Activated naive CD4-positive, alpha-beta T cell treated with anti-CD3 and anti-CD28 coated beads for 36 hours (primary cell): ENCODE data around the gene NEK9. TPM values are rescaled to one million over a fixed set of nuclear protein-coding genes. Genes with fewer than 3 reads are reported as not detected.

Source experiments
- CTCF ChIA-PET: fragments of 350-600 bp; sonication (Branson Sonifier 250); formaldehyde crosslinking; loops from one replicate; lab custom pipeline; 2021; ENCODE audit warnings: antibody characterized with exemption; lab: Charles Lee
- DNase-seq: peaks from one replicate; pipeline ENCODE4 v3.0.0-alpha.2; 2020
- H3K27ac Mint-ChIP-seq: one replicate; pipeline ENCODE4 v1.8.0; 2021; ENCODE audit warnings: mild to moderate bottlenecking, mixed read lengths
- H3K27me3 Mint-ChIP-seq: one replicate; pipeline ENCODE4 v1.8.0; 2021; ENCODE audit warnings: low read depth, mixed read lengths
- H3K36me3 Mint-ChIP-seq: one replicate; pipeline ENCODE4 v1.8.0; 2021; ENCODE audit warnings: low read depth, mixed read lengths
- H3K4me1 Mint-ChIP-seq: one replicate; pipeline ENCODE4 v1.8.0; 2021; ENCODE audit warnings: low read depth, mixed read lengths
- H3K4me3 Mint-ChIP-seq: one replicate; pipeline ENCODE4 v1.8.0; 2021; ENCODE audit warnings: mild to moderate bottlenecking, moderate library complexity, mixed read lengths
- H3K9me3 Mint-ChIP-seq: one replicate; pipeline ENCODE4 v1.8.0; 2021; ENCODE audit warnings: mixed read lengths
- intact Hi-C: fragments of 100-400 bp; cut with micrococcal nuclease; formaldehyde crosslinking; loops from one replicate; pipeline ENCODE4 v1.15.1; 2023
- total RNA-seq, 2 experiments: library from RNA; stranded (reverse); gene quantifications; one replicate each; pipeline ENCODE4 v1.2.3, GENCODE V29; 2021

Gene NEK9
- total RNA-seq, result 10 to 100 TPM; 53.5 to 55.6 TPM

DNA sequence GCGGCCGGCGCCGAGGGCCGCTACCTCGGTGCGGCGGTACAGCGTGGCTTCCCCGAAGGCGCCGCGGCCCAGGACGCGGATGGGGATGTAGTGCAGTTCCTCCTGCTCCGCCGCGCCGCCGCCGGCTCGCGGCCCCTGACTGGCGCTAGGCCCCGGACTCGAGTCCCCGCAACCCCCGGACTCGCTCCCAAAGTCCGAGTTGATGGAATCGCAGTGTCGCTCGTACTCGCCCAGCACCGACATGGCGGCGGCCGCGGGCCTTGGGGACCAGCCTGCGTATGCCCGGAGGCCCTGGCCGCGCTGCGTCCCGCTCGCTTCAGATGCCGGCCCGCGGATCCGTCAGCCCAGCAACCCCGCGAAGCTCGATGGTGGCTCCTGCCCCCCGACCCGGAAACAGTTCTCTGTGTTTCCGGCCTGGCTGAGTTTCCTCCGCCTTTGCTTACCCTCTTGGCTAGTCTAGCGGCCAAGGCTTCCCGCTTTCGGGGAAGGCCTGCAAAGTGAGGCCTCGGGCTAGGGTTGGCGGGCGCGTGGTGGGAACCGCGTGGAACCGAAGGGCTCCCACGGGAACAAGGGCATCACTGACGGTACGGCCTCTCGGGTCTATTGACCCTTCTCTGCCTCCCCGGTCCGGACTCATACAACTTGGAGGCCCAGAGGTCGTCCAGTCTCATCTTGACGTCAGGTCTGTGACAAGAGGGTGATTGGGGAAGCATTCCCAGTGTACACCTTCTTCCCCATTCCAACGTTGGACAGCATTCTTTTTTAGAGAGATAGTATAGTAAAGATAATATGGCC lies at the start of gene NEK9:
TSS of gene NEK9 (minus strand) at position 370 of the 795 bp plus-strand sequence. CDS start at position 243, 127 bp downstream.
- DNase-seq, result peak; percentile 92
- CTCF ChIA-PET, result interaction anchor here (0.6 to 4.0 kb wide), 3 partner anchors 13 to 222 kb away, joined by 3 to 24 read pairs (median 7); no protein-coding TSS in a partner anchor
- H3K36me3 Mint-ChIP-seq, result peaks cover 12% of the 10 kb centered on the region
- intact Hi-C loops, result loop anchor here (1.0 to 2.0 kb wide), 7 partner anchors 16 to 533 kb away; partner anchors contain the start of genes DLST, EIF2B2, ERG28 and MLH3
- H3K27ac Mint-ChIP-seq, result peak within 1 kb of the TSS; percentile 97
- H3K4me3 Mint-ChIP-seq, result peak within 1 kb of the TSS; percentile 96
- no peaks in the 10 kb centered on the region for H3K9me3 Mint-ChIP-seq
- no peaks in the 10 kb centered on the region for H3K27me3 Mint-ChIP-seq
- peaks cover 40% of the 10 kb centered on the region for H3K4me1 Mint-ChIP-seq

DNA sequence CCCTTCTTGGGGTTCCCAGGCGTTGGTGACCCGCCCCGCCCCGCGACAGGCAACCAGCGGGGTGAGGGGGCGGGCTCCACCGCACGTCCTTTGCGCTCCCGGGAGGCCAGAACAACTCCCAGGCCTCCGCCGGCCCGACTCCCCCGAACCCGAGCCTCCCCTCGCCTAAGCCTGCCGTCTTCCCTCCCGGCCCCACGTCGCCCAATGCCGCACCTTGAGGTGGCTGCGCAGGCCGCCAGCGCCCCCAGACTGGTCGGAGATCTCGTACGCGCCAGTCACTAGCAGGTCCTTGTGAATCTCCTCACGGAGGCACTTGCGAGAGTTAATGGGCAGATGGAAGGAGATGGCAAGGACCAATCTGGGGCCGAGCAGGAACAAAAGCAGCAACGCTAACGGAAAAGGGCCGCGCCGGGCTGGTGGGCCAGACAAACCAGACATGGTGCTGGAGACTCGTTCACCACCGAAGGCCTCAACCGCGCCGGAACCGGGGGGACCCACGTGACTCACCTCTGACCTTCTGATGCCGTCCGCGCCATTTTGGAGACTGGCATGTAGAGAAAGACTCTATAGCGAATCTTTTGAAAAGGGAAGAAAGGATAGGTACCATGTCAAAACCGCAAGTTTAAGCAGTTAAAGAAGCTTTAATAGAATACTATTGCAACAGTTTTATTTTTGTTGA lies 49.4 kb upstream of the NEK9 start, which contains the start of gene TMED10:
TSS of gene TMED10 (minus strand) at position 471 of the 679 bp plus-strand sequence. CDS start at position 438, 33 bp downstream.
- Mint-ChIP-seq H3K27me3 (no peaks in the 10 kb centered on the region), H3K9me3 (no peaks in the 10 kb centered on the region), H3K36me3 (no peaks in the 10 kb centered on the region), H3K4me1 (peaks cover 43% of the 10 kb centered on the region), H3K27ac (peak within 1 kb of the TSS; percentile 97), H3K4me3 (peak within 1 kb of the TSS; percentile 91)
- DNase-seq, result peak; percentile 93
- CTCF ChIA-PET, result interaction anchor here (0.7 to 1.0 kb wide), 2 partner anchors 38 to 121 kb away, joined by 3 to 4 read pairs; no protein-coding TSS in a partner anchor
- intact Hi-C loops, result loop anchor here (1.0 to 5.0 kb wide), 15 partner anchors 17 to 1094 kb away; partner anchors contain the start of genes ALDH6A1, AREL1, EIF2B2 and FCF1

DNA sequence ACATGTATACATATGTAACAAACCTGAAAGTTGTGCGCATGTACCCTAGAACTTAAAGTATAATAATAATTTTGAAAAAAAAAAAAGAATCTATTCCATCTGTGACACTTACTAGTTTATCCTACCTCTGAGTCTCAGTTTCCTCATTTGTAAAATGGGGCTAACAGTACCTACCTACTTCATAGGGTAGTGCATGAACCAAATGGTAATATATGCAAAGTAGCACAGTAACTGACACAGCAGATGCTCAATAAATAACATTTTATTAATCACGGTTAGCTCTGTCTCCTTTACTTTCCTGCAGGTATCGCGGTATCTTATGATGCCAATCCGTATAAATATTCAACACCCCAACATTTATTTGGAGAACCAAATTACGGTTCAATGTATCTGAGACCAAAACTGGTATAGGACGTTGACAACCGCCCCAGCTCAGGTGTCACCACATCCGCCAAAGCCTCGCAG lies 48.9 kb upstream of the NEK9 start:
- DNase-seq, result no peak
- H3K27ac Mint-ChIP-seq, result peak overlapping the region; percentile 97
- H3K4me3 Mint-ChIP-seq, result peak overlapping the region; percentile 91
- no peaks in the 10 kb centered on the region for H3K36me3 Mint-ChIP-seq
- CTCF ChIA-PET, result interaction anchor here (0.7 to 1.0 kb wide), 2 partner anchors 37 to 122 kb away, joined by 3 to 4 read pairs; no protein-coding TSS in a partner anchor
- intact Hi-C loops, result loop anchor here (1.0 to 5.0 kb wide), 15 partner anchors 16 to 1093 kb away; partner anchors contain the start of genes ALDH6A1, AREL1, EIF2B2 and FCF1
- H3K27me3 Mint-ChIP-seq, result no peaks in the 10 kb centered on the region
- H3K9me3 Mint-ChIP-seq, result no peaks in the 10 kb centered on the region
- peaks cover 47% of the 10 kb centered on the region for H3K4me1 Mint-ChIP-seq

DNA sequence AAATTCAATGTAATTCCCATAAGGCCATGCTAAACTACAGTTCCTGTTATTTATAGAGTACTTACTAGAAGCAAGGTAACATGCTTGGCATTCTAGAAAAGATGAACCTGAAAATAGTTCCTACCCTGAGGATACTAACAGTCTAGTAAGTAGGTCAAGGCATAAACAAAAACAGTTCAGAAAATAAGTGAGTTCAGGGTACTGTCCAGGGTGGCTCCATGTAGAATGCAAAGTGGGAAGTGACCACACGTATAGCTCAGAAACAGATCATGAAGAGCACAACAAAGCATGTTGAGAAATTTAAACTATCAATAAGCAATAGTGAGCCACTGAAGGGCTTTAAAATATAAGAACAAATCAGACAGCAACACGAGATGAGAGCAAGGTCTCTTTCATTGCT lies 47.2 kb upstream of the NEK9 start:
- H3K27me3 Mint-ChIP-seq, result no peaks in the 10 kb centered on the region
- peak overlapping the region; percentile 12 for H3K4me3 Mint-ChIP-seq
- CTCF ChIA-PET, result interaction anchor here (0.7 to 0.9 kb wide), 3 partner anchors 84 to 122 kb away, joined by 3 to 7 read pairs (median 4); no protein-coding TSS in a partner anchor
- no peaks in the 10 kb centered on the region for H3K9me3 Mint-ChIP-seq
- intact Hi-C loops, result no loop called here
- no peak for DNase-seq
- peak overlapping the region; percentile 61 for H3K27ac Mint-ChIP-seq
- no peaks in the 10 kb centered on the region for H3K36me3 Mint-ChIP-seq
- peaks cover 58% of the 10 kb centered on the region for H3K4me1 Mint-ChIP-seq

DNA sequence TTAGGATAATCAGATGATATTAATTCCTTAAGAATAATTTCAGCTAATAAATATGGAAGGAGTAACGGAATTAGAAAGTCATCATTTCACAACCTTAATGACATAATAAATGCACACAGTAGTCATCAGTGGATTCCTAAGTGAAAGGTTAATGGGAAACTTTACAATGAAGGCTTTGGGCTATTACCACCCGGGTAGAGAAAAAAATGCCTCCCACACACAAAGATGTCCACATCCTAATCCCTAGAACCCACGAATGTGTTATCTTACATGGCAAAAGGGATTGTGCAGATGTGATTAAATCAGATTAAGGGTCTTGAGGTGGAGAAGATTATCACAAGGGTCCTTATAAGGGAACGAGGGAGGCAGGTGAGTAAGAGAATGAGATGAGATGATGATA lies 43.9 kb upstream of the NEK9 start:
- H3K4me3 Mint-ChIP-seq, result no peak overlapping the region
- no peaks in the 10 kb centered on the region for H3K36me3 Mint-ChIP-seq
- peaks cover 78% of the 10 kb centered on the region for H3K4me1 Mint-ChIP-seq
- intact Hi-C loops, result no loop called here
- H3K9me3 Mint-ChIP-seq, result no peaks in the 10 kb centered on the region
- H3K27me3 Mint-ChIP-seq, result no peaks in the 10 kb centered on the region
- DNase-seq, result no peak
- CTCF ChIA-PET, result no interaction called here
- H3K27ac Mint-ChIP-seq, result no peak overlapping the region

DNA sequence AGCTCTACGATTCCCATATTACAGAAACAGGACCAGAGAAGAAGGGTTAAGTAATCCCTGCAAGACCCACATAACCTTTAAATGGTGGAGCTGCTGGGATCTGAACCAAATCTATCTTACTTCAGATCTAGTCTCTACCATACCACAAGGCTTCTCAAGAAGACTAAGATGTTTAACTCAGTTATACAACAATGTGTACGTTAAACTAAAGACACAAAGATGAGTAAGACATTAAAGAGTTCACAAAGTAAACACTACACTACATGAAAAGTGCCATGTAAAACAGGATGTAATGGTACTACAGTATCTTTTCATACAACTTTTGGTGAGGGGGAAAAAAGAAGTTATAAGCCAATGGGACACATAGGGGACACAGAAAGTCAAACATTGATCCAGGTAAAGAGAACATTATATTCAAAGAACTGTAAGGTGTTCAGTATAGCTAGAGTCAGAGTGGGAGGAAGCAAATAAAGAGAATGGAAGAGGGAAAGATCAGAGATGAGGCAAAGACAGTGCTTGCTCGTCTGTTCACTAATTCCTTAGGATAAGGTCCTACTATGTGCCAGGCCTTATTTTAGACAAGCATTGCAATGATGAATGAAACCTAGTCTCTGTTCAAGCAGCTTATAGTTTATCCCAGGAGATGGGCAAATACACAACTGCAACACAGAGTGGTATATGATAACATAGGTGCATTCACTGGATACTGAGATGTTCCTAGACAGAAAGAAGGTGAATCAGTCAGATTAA lies 41.9 kb upstream of the NEK9 start:
- Mint-ChIP-seq H3K36me3 (no peaks in the 10 kb centered on the region), H3K4me3 (no peak overlapping the region), H3K4me1 (peaks cover 65% of the 10 kb centered on the region), H3K27me3 (no peaks in the 10 kb centered on the region), H3K27ac (no peak overlapping the region), H3K9me3 (no peaks in the 10 kb centered on the region)
- no peak for DNase-seq
- CTCF ChIA-PET, result interaction anchor here (0.5 kb wide), 1 partner anchor 44 kb away, joined by 3 read pairs; no protein-coding TSS in a partner anchor
- intact Hi-C loops, result no loop called here

DNA sequence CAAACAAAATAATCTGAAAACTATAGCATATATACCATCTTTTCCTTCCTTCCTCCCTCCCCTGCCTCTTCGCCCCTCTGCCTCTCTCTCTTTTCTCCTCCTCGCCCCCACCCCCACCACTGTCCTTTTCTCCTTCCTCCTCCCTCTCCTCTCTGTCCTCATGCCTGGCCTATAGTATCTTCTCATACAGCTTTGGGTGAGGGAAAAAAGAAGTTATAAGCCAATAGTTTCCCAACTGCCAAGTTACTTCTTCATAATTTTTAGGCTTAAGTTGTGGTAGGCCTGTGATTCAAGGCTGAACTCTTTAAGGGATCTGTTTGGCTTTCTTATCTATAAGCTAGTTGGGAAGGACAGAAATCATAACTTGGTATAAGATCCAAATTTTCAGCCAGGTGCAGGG lies 40.5 kb upstream of the NEK9 start:
- H3K4me1 Mint-ChIP-seq, result peaks cover 58% of the 10 kb centered on the region
- DNase-seq, result no peak
- intact Hi-C loops, result no loop called here
- H3K9me3 Mint-ChIP-seq, result no peaks in the 10 kb centered on the region
- CTCF ChIA-PET, result no interaction called here
- H3K36me3 Mint-ChIP-seq, result no peaks in the 10 kb centered on the region
- H3K27ac Mint-ChIP-seq, result no peak overlapping the region
- H3K4me3 Mint-ChIP-seq, result no peak overlapping the region
- H3K27me3 Mint-ChIP-seq, result no peaks in the 10 kb centered on the region

DNA sequence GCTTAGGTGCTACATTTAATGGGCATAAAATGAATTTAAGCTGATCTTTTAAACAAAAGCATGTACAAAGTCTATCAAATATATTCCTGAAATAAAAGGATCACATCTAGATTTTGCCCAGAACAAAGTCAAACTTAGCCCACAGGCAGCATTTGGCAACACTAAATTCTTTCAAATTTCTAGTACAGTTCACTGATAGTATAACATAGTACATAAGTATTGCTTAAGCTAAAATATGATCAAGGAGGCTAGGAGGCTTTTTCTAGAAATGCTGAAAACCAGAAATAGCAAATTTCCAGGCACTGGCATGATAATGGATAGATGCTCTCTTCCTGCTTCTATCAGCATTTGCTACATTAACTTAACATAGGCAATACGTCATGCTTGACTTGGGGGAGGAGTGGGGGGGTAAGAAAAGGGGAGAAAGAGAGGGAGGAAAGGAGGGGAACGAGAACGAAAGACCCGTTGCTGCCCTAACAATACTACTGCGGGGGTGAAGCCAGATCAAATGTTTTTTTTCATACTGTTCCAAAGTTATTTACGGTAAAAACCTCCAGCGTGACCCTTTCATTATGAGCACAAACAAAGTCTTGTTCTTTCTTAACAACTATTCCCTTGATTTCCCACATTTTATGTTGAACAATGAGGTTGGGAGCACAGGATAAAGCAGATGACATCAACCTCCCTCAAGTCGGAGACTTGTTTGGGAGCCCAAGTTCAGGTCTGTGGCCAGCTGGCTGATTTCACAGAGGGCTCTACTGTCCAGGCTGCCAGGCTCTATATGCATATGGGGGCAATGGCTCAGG lies 38.9 kb upstream of the NEK9 start:
- Mint-ChIP-seq H3K9me3 (no peaks in the 10 kb centered on the region), H3K27me3 (no peaks in the 10 kb centered on the region), H3K27ac (no peak overlapping the region), H3K36me3 (no peaks in the 10 kb centered on the region), H3K4me1 (peaks cover 61% of the 10 kb centered on the region), H3K4me3 (no peak overlapping the region)
- no peak for DNase-seq
- CTCF ChIA-PET, result interaction anchor here (0.7 kb wide), 2 partner anchors 89 to 147 kb away, joined by 3 read pairs; no protein-coding TSS in a partner anchor
- intact Hi-C loops, result no loop called here

DNA sequence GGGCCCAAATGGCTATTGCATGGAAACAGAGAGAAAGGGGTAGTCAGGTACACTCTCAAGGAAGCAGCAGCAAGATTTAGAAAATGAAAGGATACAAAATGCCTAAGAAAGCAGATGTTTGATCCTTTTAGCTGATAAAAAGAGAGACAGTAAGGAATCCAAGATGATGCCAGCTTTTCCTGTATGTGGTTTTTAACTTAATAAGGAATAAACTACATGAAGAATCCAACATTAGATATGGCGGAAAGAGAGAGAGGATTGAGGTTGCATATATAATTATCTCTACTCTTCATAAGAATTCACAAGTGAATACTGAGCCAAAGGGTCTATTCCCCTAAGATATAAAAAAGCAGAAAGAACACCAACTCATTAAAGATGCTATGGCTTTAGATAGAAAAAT lies 38.0 kb upstream of the NEK9 start:
- no peak for DNase-seq
- H3K4me3 Mint-ChIP-seq, result no peak overlapping the region
- intact Hi-C loops, result no loop called here
- peaks cover 60% of the 10 kb centered on the region for H3K4me1 Mint-ChIP-seq
- H3K36me3 Mint-ChIP-seq, result no peaks in the 10 kb centered on the region
- no peak overlapping the region for H3K27ac Mint-ChIP-seq
- CTCF ChIA-PET, result interaction anchor here (0.7 kb wide), 4 partner anchors 65 to 396 kb away, joined by 3 to 5 read pairs (median 4); no protein-coding TSS in a partner anchor
- H3K9me3 Mint-ChIP-seq, result no peaks in the 10 kb centered on the region
- H3K27me3 Mint-ChIP-seq, result no peaks in the 10 kb centered on the region

DNA sequence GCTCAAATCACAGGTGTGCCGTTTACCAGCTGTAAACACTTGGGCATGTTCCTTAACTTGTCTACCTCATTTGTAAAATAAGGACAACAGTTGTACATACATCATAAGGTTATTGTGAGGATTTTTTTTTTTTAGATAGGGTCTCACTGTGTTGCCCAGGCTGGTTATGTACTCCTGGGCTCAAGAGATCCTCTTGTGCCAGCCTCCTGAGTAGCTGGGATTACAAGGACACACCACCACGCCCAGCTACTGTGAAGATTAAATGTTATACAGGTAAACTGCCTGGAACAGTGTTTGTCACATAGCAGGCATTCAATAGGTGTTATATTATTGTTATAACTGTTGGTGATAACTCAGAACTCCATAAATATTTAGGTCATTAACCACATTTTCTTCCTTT lies 36.8 kb upstream of the NEK9 start:
- intact Hi-C loops, result no loop called here
- H3K4me1 Mint-ChIP-seq, result peaks cover 63% of the 10 kb centered on the region
- no peak for DNase-seq
- no peaks in the 10 kb centered on the region for H3K9me3 Mint-ChIP-seq
- CTCF ChIA-PET, result interaction anchor here (0.7 kb wide), 1 partner anchor 325 kb away, joined by 3 read pairs; no protein-coding TSS in a partner anchor
- H3K4me3 Mint-ChIP-seq, result no peak overlapping the region
- no peak overlapping the region for H3K27ac Mint-ChIP-seq
- H3K27me3 Mint-ChIP-seq, result no peaks in the 10 kb centered on the region
- H3K36me3 Mint-ChIP-seq, result no peaks in the 10 kb centered on the region

DNA sequence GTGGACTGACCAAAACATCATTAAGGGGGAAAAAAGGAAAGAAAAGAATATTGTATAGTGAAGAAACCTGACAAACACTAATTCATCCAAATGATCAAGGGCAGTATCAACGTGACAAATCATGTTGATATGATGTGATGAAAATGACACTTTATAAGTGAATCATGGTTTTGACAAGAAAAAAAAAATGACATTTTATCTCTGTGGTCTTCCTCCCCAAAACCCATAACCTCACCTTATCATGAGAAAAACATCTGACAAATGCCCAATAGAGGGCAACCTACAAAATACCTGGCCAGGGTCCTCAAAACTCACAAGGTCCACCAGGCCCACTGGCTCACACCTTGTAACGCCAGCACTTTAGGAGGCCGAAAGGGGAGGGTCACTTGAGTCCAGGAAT lies 35.8 kb upstream of the NEK9 start:
- CTCF ChIA-PET, result interaction anchor here (0.6 kb wide), 1 partner anchor 22 kb away, joined by 4 read pairs; no protein-coding TSS in a partner anchor
- Mint-ChIP-seq H3K4me1 (peaks cover 57% of the 10 kb centered on the region), H3K9me3 (no peaks in the 10 kb centered on the region), H3K27me3 (no peaks in the 10 kb centered on the region), H3K36me3 (no peaks in the 10 kb centered on the region), H3K4me3 (no peak overlapping the region), H3K27ac (no peak overlapping the region)
- intact Hi-C loops, result no loop called here
- DNase-seq, result no peak
